ENCODE results near the gene EID3. TPM values are rescaled to one million over a fixed set of nuclear protein-coding genes. Genes with fewer than 3 reads are reported as not detected.

Gene EID3
- total RNA-seq, 2 experiments from 2014 or later, result 3.9 to 4.6 TPM

DNA sequence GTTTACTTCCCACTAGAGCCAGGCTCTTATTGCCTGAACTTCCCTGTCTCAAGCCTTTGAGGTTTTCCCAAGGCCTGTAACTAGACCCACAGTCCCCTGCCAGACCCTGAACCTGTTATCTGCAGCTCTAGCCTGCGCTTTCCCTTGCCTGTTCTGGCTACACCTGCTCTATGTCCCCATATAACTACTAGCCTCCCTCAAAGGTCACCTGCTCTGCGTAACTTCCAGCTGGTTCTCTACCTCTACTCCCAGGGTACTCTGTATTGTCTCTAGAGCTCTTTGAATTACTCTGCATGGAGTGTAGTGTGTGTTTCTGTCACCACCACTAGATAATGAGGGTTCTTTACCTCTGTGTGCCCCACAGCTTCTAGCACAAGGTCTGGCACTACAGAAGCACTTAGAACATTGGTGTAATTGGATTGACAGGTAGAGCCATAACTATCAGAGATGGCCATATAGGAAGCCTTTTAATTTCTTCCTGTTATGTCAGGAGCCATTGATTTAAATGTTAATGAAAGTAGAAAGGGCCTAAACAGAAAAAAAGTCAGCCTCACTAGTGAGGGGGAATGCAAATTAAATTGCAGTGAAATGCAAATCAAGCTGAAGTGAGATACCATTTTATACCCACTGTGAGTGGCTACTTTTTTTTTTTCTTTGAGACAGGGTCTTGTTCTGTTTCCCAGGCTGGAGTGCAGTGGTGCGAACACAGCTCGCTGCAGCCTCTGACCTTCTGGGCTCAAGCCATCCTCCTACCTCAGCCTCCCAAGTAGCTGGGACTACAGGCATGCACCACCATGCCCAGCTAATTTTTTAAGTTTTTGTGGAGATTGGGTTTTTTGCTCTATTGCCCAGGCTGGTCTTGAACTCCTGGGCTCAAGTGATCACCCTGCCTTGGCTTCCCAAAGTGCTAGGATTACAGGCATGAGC lies 47.8 kb downstream of the EID3 start:
- no peaks in the 10 kb centered on the region for H3K4me1 Mint-ChIP-seq
- POLR2A ChIA-PET, result no interaction called here
- H3K27me3 Mint-ChIP-seq, result no peaks in the 10 kb centered on the region
- H3K4me3 Mint-ChIP-seq, result no peak overlapping the region
- DNase-seq (no peak), ATAC-seq (no peak)
- H3K27ac Mint-ChIP-seq, result no peak overlapping the region
- intact Hi-C loops (cut with DNase I, micrococcal nuclease), result no loop called here
- CTCF ChIA-PET, result interaction anchor here (1.2 to 1.5 kb wide), 2 partner anchors 10 to 12 kb away, joined by 3 to 6 read pairs; no protein-coding TSS in a partner anchor
- H3K36me3 Mint-ChIP-seq (ENCODE audit: low read depth), result peaks cover 27% of the 10 kb centered on the region
- H3K9me3 Mint-ChIP-seq (ENCODE audit: low read depth), result no peaks in the 10 kb centered on the region

DNA sequence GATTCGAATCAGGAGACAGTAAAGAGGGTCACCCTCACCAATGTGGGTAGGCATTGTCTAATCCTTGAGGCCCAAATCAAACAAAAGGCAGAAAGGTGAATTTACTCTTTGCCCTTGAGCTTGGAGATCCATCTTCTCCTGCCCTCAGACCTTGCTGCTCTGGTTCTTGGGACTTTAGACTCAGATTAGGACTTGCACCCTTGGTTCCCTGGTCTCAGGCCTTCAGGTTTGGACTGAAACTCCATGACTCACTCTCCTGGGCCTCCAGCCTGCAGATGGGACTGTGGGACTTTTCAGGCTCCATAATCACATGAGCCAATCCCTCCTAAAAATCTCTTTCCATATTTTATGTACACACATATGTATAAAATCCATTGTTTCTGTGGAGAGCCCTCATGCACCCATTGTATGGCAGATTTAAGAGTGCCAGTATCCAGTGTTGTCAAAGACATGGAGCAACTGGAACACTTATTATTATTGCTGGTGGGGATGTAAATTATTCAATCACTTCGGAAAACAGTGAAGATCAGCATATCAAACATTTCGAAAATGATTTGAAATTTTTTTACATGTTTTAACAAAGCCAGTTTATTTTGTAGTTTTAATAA lies 48.7 kb downstream of the EID3 start:
- no peak overlapping the region for H3K27ac Mint-ChIP-seq
- CTCF ChIA-PET, result no interaction called here
- intact Hi-C loops (cut with DNase I, micrococcal nuclease), result no loop called here
- POLR2A ChIA-PET, result no interaction called here
- H3K4me1 Mint-ChIP-seq, result peaks cover 1% of the 10 kb centered on the region
- DNase-seq (no peak), ATAC-seq (no peak)
- peaks cover 26% of the 10 kb centered on the region for H3K36me3 Mint-ChIP-seq (ENCODE audit: low read depth)
- no peak overlapping the region for H3K4me3 Mint-ChIP-seq
- no peaks in the 10 kb centered on the region for H3K27me3 Mint-ChIP-seq
- H3K9me3 Mint-ChIP-seq (ENCODE audit: low read depth), result no peaks in the 10 kb centered on the region

DNA sequence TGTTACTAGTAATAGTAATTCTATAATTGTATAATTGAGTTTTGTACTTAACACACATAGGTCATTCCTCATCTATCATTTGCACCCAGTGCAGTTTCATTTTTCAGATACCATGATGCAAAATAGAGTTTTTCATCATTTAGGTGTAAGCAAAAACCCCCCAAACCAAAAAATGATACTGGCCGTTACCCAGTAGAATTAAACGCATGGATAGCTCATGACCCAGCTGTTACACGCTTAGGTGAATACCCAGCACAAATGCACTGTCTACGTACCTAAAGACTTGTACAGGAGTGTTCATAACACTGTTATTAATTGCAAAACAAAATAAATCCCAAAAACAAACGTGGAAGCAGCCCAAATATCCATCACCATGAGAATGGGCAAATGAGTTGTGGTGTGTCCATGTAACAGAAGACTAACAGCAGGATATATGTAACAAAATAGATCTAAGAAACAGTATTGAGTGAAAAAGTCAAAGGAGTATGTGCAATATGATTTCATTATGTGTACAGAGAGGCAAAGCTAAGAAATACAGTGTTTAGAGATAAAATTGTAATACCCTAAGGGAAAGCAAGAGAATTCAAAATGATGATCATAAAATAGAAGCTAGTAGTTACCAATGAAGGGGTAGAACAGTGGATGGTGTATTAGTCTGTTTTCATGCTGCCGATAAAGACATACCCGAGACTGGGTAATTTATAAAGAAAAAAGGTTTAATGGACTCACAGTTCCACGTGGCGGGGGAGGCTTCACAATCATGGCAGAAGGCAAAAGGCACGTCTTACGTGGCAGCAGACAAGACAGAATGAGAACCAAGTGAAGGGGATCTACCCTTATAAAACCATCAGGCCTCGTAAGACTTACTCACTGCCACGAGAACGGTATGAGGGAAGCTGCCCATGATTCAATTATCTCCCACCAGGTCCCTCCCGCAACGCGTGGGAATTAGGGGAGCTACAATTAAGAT lies 49.8 kb downstream of the EID3 start:
- H3K4me3 Mint-ChIP-seq, result no peak overlapping the region
- no peaks in the 10 kb centered on the region for H3K27me3 Mint-ChIP-seq
- H3K9me3 Mint-ChIP-seq (ENCODE audit: low read depth), result no peaks in the 10 kb centered on the region
- H3K27ac Mint-ChIP-seq, result no peak overlapping the region
- ATAC-seq (no peak), DNase-seq (no peak)
- H3K4me1 Mint-ChIP-seq, result peaks cover 3% of the 10 kb centered on the region
- POLR2A ChIA-PET, result no interaction called here
- intact Hi-C loops (cut with DNase I, micrococcal nuclease), result no loop called here
- CTCF ChIA-PET, result interaction anchor here (0.6 to 2.1 kb wide), 3 partner anchors 151 to 706 kb away, joined by 4 to 5 read pairs (median 4); no protein-coding TSS in a partner anchor
- peaks cover 19% of the 10 kb centered on the region for H3K36me3 Mint-ChIP-seq (ENCODE audit: low read depth)

DNA sequence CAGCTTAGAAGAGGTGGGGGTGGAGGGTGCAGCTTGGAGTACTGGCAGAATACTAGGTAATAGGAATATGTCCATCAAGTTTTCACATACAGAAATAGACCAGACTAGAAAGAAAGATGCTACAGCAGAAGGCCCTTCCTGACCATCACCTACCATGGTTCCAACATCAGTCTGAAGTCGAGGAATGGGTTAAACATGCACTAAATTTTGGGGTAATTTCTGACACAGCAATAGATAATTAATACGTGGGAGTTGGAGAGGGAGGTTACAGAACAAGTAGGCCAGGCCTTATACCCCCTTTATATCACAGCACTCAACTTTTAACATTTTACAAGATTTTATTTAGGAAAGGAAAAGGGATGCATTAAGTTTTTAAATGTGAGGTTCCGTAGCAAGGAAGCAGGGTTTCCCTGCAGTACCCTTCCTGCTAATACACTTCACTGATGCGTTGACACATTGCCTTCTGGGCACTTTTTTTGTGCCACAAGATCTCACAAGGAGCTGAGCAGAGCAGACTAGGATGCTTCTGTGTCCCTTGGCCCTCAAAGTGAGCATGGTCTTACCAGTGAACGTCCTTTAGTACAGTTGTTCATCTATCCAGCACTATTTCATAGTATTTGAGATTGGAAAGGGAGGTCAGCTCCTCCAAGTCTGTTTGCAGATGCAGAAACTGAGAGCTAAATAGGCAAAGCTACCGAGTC lies 50.8 kb downstream of the EID3 start:
- H3K4me1 Mint-ChIP-seq, result peaks cover 3% of the 10 kb centered on the region
- intact Hi-C loops (cut with DNase I, micrococcal nuclease), result no loop called here
- H3K27ac Mint-ChIP-seq, result no peak overlapping the region
- H3K9me3 Mint-ChIP-seq (ENCODE audit: low read depth), result no peaks in the 10 kb centered on the region
- peaks cover 11% of the 10 kb centered on the region for H3K36me3 Mint-ChIP-seq (ENCODE audit: low read depth)
- no peak overlapping the region for H3K4me3 Mint-ChIP-seq
- DNase-seq (no peak), ATAC-seq (no peak)
- ChIA-PET CTCF (interaction anchor here (0.8 to 2.1 kb wide), 2 partner anchors 10 to 152 kb away, joined by 3 to 5 read pairs; no protein-coding TSS in a partner anchor), POLR2A (no interaction called here)
- no peaks in the 10 kb centered on the region for H3K27me3 Mint-ChIP-seq

Other genes starting within 250 kb of the EID3 start
- 1 to 10 TPM; 6.4 to 6.5 TPM for gene HCFC2, start 239.2 kb upstream of the EID3 start, total RNA-seq
- gene NFYB, start 165.5 kb upstream of the EID3 start, total RNA-seq, result 10 to 100 TPM; 18.8 to 27.2 TPM
- 10 to 100 TPM; 66.7 to 88.0 TPM for gene TXNRD1, start 88.0 kb upstream of the EID3 start, total RNA-seq
- 10 to 100 TPM; 33.3 to 33.6 TPM for gene CHST11, start 153.2 kb downstream of the EID3 start, total RNA-seq

Data from activated CD4-positive, alpha-beta T cell treated with anti-CD3 and anti-CD28 coated beads for 36 hours (primary cell).